Hematopoietic multipotent progenitor cell treated with erythropoietin and hydrocortisone succinate and interleukin-3 and kit ligand, for 4 days (in vitro differentiated cells): ENCODE data around the gene PHTF2.

Experiments
- DNase-seq: peaks from one replicate; pipeline ENCODE4 v3.0.0-alpha.2; 2015

Gene PHTF2

DNA sequence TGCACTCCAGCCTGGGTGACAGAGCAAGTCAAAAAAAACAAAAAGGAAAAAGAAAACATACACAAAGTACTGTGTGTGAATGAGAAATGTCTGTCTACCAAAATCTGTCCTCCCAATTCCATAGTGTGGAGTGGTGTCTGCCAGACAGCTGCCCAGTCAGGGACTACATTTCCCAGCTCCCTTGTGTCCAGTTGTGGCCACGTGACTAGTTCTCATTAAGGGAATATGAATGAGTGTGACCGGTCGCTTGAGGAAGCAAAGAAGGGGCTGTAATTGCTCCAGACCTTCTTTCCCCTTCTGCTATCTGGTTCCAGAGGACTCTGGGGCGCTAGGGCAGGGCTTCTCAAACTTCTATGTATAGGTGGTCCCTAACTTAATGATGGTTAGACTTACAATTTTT, 204.1 kb downstream of the PHTF2 start:
- no peak for DNase-seq

GRCh38 chr7:78006063-78006755, 207.6 kb downstream of the PHTF2 start:
- no peak for DNase-seq
